ENCODE results near the gene MID1IP1.
A peak's percentile ranks its signal among the peaks of the same experiment; 100 is the strongest.

Gene MID1IP1

DNA sequence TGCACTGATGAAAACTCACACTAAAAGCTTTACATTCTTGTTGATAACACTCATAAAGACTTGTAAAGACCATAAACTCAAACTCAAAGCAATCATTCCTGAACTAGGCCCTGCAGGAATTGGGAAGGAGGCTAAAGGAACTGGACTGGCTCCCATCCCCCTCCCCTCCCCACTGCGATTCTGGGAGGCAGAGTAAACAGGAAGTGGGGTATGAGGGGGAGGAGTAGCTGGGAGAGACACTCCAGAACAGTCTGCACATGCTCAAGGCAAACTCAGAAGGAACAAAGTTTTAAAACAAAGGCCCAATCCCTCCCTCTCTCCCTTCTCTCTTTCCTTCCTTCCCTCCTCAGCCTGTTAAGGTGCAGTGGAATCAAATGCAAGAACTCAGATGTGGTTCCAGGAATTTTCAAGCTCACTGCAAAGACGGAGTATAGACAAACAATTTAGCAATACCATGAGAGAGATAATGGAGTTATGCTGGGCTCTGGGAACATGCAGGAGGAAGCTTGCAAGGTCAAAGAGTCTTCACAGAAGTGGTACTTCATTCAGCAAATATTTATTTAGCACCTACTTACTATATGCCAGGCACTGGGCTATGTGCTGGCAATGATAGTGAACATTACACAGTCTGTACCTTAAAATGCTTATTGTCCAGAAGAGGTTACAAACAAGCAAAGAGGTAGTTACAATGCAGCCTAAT, 15.9 kb downstream of the MID1IP1 start:
- peak in 1 of 2 experiments; percentile 2 for DNase-seq

DNA sequence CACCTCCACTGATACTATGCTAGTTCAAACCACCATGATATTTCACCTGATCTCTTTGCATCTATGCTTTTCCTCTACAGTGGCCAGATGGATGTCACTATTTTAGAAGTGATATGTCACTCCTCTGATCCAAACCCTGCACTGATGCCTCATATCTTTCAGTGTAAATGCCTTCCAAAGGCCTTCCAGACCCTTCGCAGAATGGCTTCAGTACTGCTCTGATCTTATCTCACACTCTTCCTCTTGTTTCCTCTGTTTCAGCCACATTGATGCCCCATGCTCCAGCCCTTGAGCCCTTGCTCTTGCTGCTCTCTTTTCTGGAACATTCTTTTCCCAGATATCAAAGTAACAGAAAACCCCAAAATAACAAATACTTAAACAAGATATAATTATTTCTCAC, 17.9 kb downstream of the MID1IP1 start:
- no peak for DNase-seq

DNA sequence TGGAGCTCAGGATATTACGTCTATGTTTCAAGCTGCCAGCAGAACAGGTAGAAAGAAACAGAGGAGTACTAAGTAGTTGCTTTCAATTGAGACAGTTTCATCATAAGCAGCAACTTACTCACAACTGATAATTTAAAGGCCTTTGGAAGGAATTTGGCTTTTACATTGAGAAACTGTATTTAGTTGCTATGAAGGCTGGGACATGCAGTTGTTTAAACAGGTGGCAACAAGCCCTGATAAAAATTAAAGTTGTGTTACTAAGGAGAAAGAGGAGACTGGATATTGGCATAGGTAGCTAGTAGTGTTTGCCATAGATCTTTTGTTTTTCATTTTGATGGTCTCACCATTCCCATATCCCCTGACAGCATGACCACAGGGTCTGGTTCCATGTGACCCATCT, 18.4 kb downstream of the MID1IP1 start:
- no peak for DNase-seq

DNA sequence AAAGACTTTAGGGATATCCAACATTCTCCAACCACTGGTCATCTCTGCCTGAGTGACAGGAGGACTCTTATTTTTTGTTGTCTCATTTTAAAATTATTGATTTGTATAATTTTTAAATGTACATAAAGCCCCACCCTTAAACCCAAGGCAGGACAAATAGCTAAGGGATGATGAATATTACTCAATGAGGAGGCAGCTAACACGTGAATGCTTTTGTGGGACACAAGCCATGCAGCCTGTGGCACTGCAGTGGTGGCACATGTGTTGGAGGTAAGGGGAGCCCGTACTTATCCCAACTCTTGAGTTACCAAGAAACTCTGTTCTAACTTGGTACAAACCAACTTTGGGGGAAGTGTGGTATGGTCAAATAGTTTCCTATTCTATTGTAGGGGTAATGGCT, 19.5 kb downstream of the MID1IP1 start:
- no peak for DNase-seq

- DNase-seq, result no peak
These were observed 22.9 kb downstream of the MID1IP1 start for GRCh38 chrX:38824176-38824575.

GRCh38 chrX:38831949-38832348, 30.7 kb downstream of the MID1IP1 start:
- no peak for DNase-seq

DNA sequence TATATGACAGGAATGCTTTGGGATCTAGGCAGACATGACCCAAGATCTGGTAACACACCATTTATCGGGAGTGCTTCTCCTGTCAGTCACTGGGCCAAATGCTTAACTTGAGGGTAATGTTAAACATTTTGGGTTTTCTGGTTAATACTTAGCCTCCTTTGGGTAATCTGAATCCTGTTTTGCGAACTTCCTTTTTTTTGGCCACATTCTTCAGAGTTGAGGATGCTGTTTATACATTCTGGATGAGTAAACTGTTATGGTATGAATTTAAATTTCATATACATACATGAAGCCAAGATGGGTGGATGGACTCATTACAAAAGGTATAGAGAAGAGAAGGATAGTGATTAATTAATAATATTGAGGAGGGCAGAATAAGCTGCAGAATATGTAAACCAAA, 36.1 kb downstream of the MID1IP1 start:
- DNase-seq, result no peak

DNA sequence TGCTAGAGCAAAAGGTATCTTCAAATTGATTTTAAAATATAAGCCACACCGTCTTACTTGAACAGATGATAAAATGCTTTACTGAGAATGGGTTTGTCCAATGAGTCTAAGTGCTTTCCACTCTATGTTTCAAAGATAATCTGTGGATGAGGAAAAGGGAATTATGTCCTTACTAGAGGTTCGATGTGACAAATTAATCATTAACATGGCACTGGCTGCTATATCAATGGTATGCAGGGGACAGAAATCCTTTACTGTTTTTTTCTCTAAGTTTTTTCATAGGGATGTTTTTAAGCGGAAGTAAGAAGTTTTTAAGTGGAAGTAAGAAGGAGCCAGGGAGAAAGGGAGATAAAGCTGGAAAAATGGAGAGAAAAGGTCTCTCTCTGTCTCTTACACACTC, 38.0 kb downstream of the MID1IP1 start:
- no peak for DNase-seq

DNA sequence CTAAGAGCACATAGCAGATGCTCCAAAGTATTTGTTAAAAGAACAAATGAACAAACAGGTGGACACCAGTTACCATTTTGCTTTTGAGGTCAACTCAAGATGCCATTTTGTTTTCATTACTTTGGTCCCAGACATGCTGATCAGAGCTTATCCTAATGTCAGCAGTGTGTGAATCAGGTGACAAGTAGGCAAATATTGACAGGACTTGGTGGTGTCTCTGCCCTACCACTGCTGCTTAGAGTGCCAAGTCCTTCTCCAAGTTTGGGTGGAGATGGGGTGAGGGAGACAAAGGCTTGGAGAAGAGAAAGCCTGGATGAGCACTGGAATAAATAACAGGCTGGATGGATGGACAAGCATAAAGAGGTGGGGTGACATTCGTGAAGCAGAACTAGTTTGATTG, 38.7 kb downstream of the MID1IP1 start:
- DNase-seq, result no peak

DNA sequence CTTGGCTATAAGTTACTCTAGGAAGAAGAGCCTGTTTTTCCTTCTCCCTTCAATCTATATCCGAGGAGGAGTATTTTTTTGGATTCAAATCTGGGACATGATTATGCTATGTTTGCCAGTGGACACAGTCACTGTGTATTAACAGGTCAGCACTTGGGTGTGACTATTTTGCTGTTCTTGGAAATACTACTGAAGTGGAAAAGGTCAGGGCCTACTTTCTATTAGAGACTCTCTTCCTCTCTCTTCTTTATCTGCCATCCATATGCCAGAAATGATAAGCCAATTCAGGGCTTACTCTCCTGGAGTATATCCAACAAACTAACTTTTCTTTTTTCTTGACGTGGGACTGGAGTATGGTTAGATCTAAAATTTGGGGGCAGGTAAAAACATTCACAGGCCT, 40.5 kb downstream of the MID1IP1 start:
- DNase-seq, result no peak

GRCh38 chrX:38845426-38845825, 44.2 kb downstream of the MID1IP1 start:
- DNase-seq, result no peak

DNA sequence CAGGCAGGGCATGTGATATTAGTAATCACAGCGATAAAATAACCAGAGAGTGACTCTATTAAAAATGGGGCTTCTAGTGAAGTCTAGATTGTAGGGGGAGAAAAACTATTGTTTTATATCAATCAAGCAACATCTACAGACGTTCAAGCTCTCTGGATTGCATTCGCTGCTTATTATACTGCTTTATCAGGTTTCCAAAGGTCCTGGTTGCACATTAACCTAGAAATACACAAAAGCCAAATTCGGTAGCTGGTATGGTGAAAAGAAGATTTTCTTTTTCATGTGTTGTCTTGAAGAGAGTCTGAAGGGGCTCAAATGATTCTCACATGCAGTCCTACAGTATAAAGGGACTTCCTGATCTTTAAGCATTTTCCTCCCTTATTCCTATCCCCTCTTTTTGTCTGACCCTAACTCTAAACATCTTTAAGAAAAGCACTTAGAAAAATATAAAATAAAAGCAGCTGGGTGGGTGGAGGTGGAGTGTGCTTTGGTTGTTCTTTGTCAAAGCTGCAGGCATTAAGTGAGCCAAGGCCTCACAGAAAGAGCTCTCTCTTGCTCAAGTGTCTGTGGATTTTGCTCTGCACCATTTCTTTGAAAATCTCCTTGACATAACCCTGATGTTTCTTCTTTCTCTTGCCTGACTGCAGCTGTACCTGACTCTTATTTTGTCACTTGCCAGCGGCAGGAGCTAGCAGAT, 46.1 kb downstream of the MID1IP1 start:
- DNase-seq, result no peak

GRCh38 chrX:38847903-38848230, 46.6 kb downstream of the MID1IP1 start:
- DNase-seq, result no peak

DNA sequence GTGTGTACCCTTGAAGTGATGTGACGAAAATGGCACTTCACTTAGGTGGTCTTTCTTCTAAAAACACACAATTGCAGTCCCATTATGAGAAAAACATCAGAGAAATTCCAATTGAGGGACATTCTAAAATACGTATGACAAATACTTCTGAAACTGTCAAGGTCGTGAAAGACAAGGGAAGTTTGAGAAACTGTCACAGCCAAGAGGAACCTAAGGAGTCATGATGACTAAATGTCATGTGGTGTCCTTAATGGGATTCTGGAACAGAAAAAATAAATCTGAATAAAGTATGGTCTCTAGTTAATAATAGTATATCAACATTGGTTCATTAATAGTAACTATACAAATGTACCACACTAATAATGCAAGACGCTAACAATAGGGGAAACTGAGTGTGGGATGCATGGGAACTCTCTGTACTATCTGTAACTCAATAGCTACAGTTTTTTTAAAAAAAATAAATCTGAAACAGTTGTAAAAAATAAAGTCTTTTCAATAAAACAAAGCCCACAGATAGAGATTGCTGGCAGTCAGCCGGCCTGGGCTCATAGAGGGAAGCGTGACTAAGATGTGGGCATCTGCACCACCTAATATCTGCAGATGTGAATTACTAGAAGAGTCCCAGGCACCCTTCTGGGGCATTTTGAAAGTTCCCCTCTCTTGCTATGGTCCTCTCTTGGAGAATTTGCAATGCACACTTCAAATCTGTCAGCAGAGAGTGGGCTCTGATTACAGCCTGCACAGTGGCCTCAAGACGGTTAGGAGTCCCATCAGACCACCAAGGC, 47.6 kb downstream of the MID1IP1 start:
- DNase-seq, result no peak

- DNase-seq, result no peak
These were observed 49.7 kb downstream of the MID1IP1 start for GRCh38 chrX:38850807-38851544.

GRCh38 chrX:38854305-38854704, 53.0 kb downstream of the MID1IP1 start:
- DNase-seq, result no peak
